NCI-H345 treated with DMSO at 0.1 percent for 48 hours (cell line): Measurements from ENCODE around the gene FGF8.

Experiments
- DNase-seq: peaks from one replicate; lab custom pipeline; 2025; ENCODE audit not compliant: unreplicated experiment; lab: John Stamatoyannopoulos, UW

The FGF8 gene

GRCh38 chr10:101741938-101742337, 34.0 kb downstream of the FGF8 start:
- DNase-seq: no peak

DNA sequence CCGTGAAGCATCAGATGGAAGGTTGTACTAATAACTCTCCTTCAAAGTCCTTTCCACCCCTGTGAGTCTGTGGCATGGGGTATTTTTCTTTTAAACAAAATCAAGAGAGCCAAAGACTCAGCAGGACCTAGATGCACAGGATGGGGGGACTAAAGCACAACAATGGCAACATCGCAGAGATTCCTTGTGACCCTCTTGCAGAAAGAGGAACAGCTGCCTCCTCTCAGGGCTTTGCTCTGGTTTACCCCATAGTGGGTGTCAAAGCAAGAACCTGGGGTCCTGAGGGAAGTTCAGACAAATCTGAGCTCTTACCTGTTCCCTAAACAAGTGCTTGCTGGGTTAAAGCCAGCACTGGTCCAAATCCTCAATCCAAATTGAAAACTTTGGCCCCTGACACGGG, 39.2 kb downstream of the FGF8 start:
- DNase-seq: no peak

DNA sequence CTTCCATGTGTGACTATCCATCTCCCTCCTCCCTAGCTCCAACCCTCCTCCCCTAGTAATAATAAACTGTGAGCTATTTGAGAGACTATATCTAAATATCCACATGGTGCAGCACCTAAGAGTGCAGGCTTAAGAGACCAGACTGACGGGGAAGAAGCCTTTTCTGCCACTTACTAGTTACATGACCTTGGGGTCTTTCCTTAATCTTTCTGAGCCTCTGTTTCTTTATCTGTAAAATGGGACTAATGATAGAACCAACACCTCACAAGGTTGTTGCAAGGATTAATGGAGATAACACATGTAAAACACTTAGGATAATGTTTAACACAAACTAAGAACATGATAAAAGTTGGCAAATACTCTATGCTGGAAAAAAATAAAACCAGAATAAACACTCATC, 43.8 kb downstream of the FGF8 start:
- DNase-seq: no peak

DNA sequence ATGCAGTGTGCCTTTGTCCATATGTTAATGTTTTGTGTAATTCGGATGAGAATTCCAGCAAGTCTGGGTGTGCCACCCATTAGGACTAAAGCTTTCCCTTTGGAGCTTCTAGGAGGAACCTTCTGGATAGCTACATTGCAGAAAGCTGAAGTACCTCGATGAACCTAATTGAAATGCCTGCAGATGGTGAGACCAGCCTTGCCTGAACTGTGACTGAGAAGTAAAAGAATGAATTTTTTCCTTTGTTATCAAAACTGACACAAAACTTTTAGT, 49.9 kb downstream of the FGF8 start:
- DNase-seq: no peak

DNA sequence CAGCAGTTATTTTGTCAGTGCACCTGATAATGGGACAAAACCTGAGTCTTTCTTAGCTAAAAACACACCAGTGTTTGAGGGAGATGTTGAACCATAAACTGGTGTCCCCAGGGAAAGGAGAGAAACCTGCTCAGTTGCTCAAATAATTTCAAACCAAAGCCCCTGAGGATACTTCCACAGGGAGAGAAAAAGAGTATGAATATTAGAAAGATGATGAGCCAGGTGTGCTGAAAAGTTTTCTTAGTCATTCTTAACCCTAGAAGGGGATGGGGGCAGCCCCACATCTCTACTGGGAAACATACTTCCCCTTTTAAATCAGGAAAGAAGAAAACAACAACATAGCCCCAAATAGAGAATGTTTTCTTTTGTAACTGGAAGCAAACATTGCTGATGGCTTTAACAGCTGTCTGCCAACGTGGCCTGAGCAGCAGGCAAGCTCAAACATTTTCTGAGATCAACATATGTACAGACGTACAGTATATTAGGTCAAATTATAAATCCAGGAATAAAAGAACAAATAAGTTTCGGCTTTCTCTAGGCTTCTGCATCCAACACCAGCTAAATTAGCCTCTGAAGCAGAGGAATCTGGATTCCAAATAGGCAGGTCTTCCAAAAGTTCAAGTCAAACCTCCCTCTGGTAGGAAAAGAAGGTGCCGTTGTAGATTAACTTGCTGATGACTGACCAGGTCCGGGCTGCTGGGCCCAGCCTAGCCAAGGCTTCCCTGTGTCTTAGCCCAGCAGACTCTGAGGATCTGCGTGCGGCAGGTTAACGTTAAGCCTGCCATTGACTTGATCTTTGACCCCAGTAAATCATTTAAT, 50.4 kb downstream of the FGF8 start:
- DNase-seq: no peak

GRCh38 chr10:101724446-101724845, 51.5 kb downstream of the FGF8 start:
- DNase-seq: no peak

- no peak for DNase-seq
Observed at GRCh38 chr10:101723176-101723575, 52.7 kb downstream of the FGF8 start.

DNA sequence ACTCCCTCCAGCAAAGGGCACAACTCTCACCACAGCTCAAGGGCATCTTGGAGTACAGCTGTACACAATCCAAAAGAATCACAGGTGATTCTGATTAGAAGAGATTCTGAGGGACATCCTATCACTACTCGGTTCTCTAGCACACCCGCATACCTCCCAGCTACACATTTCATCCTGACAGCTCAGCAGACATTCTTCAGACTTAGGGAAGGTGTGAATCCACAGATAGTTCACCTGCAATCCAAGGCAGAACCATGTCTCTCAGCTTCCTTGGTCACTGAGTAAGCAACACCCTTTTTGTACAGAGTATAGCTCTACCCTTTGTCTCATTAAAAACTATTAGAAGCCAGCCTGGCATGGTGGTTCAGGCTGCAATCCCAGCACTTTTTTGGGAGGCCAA, 54.1 kb downstream of the FGF8 start:
- no peak for DNase-seq

GRCh38 chr10:101720606-101721230, 55.2 kb downstream of the FGF8 start:
- DNase-seq: no peak
